HepG2 (cell line): ENCODE data around the gene DNAJC5. TPM values are rescaled to one million over a fixed set of nuclear protein-coding genes. Genes with fewer than 3 reads are reported as not detected.

ENCODE experiments used
- AGO2 ChIP-seq: fragments of 200-400 bp; formaldehyde crosslinking; optimal IDR thresholded peaks from 2 replicates; pipeline ENCODE3; 2017; ENCODE audit warnings: mild to moderate bottlenecking, low read depth, low read length, moderate library complexity
- AHR ChIP-seq: IDR thresholded peaks from 2 replicates; pipeline ENCODE4 v1.6.1; 2018; ENCODE audit warnings: missing genetic modification reagents, missing compliant biosample characterization
- CBFB ChIP-seq: sonication (generic); formaldehyde crosslinking; IDR thresholded peaks from 2 replicates; pipeline ENCODE4 v1.4.0; 2020; ENCODE audit warnings: missing genetic modification reagents
- DDIT3 ChIP-seq: sonication (generic); formaldehyde crosslinking; IDR thresholded peaks from 2 replicates; pipeline ENCODE4 v1.4.0; 2020; ENCODE audit warnings: mild to moderate bottlenecking, missing genetic modification reagents
- EZH2 ChIP-seq: conservative IDR thresholded peaks from 2 replicates; pipeline ENCODE4 v1.6.1; 2012; ENCODE audit warnings: mild to moderate bottlenecking, low read depth, low read length, moderate library complexity
- HIC2 ChIP-seq: sonication (generic); formaldehyde crosslinking; IDR thresholded peaks from 2 replicates; pipeline ENCODE4 v1.9.0; 2022; ENCODE audit warnings: low read depth, missing genetic modification reagents
- HMG20B ChIP-seq: conservative IDR thresholded peaks from 2 replicates; pipeline ENCODE4 v1.6.1; 2016; ENCODE audit warnings: missing genetic modification reagents, missing compliant biosample characterization
- HMGA1 ChIP-seq: sonication (generic); formaldehyde crosslinking; conservative IDR thresholded peaks from 2 replicates; pipeline ENCODE4 v1.4.0; 2020; ENCODE audit warnings: missing genetic modification reagents
- NKX3-1 ChIP-seq: sonication (generic); formaldehyde crosslinking; IDR thresholded peaks from 2 replicates; pipeline ENCODE4 v1.5.0; 2020; ENCODE audit warnings: missing genetic modification reagents
- NR2F2 ChIP-seq: IDR thresholded peaks from 2 replicates; pipeline ENCODE4 v1.6.1; 2012; ENCODE audit warnings: low read depth, inconsistent platforms, borderline replicate concordance
- RBM22 ChIP-seq: fragments of 200-400 bp; formaldehyde crosslinking; optimal IDR thresholded peaks from 2 replicates; pipeline ENCODE3; 2017; ENCODE audit warnings: mild to moderate bottlenecking, low read length, moderate library complexity
- SOX13 ChIP-seq, 3 experiments: fragments of 450-650 bp in 1 of 3; sonication (generic) in 1 of 3; formaldehyde crosslinking in 1 of 3; IDR thresholded peaks in 2 of 3; conservative IDR thresholded peaks in 1 of 3; 2 replicates each; pipeline versions ENCODE4 v1.5.0 to v1.6.1; 2016 to 2020; ENCODE audit warnings: antibody characterized with exemption in 1 of 3, mild to moderate bottlenecking in 1 of 3, missing compliant biosample characterization in 1 of 3, missing genetic modification reagents in 1 of 3, moderate library complexity in 1 of 3
- ZBTB33 ChIP-seq: sonication (generic); formaldehyde crosslinking; IDR thresholded peaks from 2 replicates; pipeline ENCODE4 v1.4.0; 2020; ENCODE audit warnings: missing genetic modification reagents
- ZNF510 ChIP-seq: sonication (generic); formaldehyde crosslinking; IDR thresholded peaks from 2 replicates; pipeline ENCODE4 v1.4.0; 2020; ENCODE audit warnings: low read depth, mild to moderate bottlenecking, missing genetic modification reagents
- ZNF557 ChIP-seq: sonication (generic); formaldehyde crosslinking; IDR thresholded peaks from 2 replicates; pipeline ENCODE4 v1.4.0; 2020; ENCODE audit warnings: missing genetic modification reagents
- ZNF563 ChIP-seq: sonication (generic); formaldehyde crosslinking; IDR thresholded peaks from 2 replicates; pipeline ENCODE4 v1.8.0; 2022; ENCODE audit warnings: mild to moderate bottlenecking, moderate library complexity, missing genetic modification reagents
- ZNF577 ChIP-seq: sonication (generic); formaldehyde crosslinking; IDR thresholded peaks from 2 replicates; pipeline ENCODE4 v1.4.0; 2020; ENCODE audit warnings: mild to moderate bottlenecking, low read depth, missing genetic modification reagents, borderline replicate concordance
- ZNF598 ChIP-seq: sonication (generic); formaldehyde crosslinking; IDR thresholded peaks from 2 replicates; pipeline ENCODE4 v1.5.1; 2020; ENCODE audit warnings: mild to moderate bottlenecking, missing genetic modification reagents, borderline replicate concordance
- ZNF616 ChIP-seq: sonication (generic); formaldehyde crosslinking; IDR thresholded peaks from 2 replicates; pipeline ENCODE4 v1.5.0; 2020; ENCODE audit warnings: low read depth, mild to moderate bottlenecking, missing genetic modification reagents
- ZNF724P ChIP-seq: sonication (generic); formaldehyde crosslinking; IDR thresholded peaks from 2 replicates; pipeline ENCODE4 v1.8.0; 2022; ENCODE audit warnings: missing genetic modification reagents, borderline replicate concordance
- polyA plus RNA-seq, 8 experiments: library from polyadenylated mRNA; depleted of rRNA in 3 of 8; stranded (reverse) in 7 of 8; unstranded in 1 of 8; fragments of >200 nt; fragmentation: Illumina TruSeq in 4 of 8; extraction: Trizol in 4 of 8; gene quantifications; 2 replicates each; pipeline versions ENCODE4 v1.2.1 to v1.2.3, GENCODE V29; 2011 to 2016; ENCODE audit warnings: low read depth in 4 of 8, missing spikeins in 1 of 8, mixed read lengths in 1 of 8; ENCODE audit not compliant: insufficient read depth in 1 of 8
- total RNA-seq, 5 experiments: library from RNA; depleted of rRNA; stranded (reverse); fragments of >200 nt; fragmentation: Illumina TruSeq; extraction: Trizol; gene quantifications; 2 replicates each; pipeline ENCODE4 v1.2.3, GENCODE V29; 2016; ENCODE audit warnings: low read depth in 1 of 5
- TF ChIP-seq, protein P1 (sequence below): sonication (generic); formaldehyde crosslinking; IDR thresholded peaks from 2 replicates; pipeline ENCODE4 v1.8.0; 2022; ENCODE audit warnings: missing genetic modification reagents, mild to moderate bottlenecking, inconsistent platforms, borderline replicate concordance

Gene DNAJC5
- total and polyA plus RNA-seq, 2 of the 13 experiments (the other 11 are each of a cell fraction or from before 2014, with no cell fraction given): 42.8 to 64.5 TPM

- TF ChIP-seq DDIT3 (CRISPR knock-in tag) (0 out of 2 replicates have a peak, but pooled peaks have one; percentile 24), EZH2 (no peak), AHR (peak; percentile 90), ZBTB33 (CRISPR knock-in tag) (peak; percentile 99), NKX3-1 (CRISPR knock-in tag) (peak; percentile 81), HIC2 (CRISPR knock-in tag) (peak; percentile 66), ZNF557 (0 out of 2 replicates have a peak, but pooled peaks have one; percentile 44), CBFB (CRISPR knock-in tag) (peak; percentile 80; the same call in 1 of the 2 replicates), SOX13 (IDR thresholded peaks at IDR 0.05) (no peak), SOX13 (CRISPR knock-in tag; conservative IDR thresholded peaks at IDR 0.05 in 1 of 2, IDR thresholded peaks at IDR 0.05 in 1 of 2) (no peak; a peak in 1 of 4 replicates), ZNF616 (CRISPR knock-in tag) (peak; percentile 76; the same call in 1 of the 2 replicates), HMGA1 (CRISPR knock-in tag) (no peak), AGO2 (peak; percentile 97), RBM22 (peak; percentile 85), ZNF510 (CRISPR knock-in tag) (peak; percentile 91; the same call in 1 of the 2 replicates), NR2F2 (peak; percentile 32; the same call in 1 of the 2 replicates), HMG20B (no peak; the same call in 1 of the 2 replicates), ZNF724P (peak; percentile 89), ZNF598 (no peak), ZNF577 (CRISPR knock-in tag) (0 out of 2 replicates have a peak, but pooled peaks have one; percentile 63), ZNF563 (peak; percentile 86)
- TF ChIP-seq, protein P1, sequence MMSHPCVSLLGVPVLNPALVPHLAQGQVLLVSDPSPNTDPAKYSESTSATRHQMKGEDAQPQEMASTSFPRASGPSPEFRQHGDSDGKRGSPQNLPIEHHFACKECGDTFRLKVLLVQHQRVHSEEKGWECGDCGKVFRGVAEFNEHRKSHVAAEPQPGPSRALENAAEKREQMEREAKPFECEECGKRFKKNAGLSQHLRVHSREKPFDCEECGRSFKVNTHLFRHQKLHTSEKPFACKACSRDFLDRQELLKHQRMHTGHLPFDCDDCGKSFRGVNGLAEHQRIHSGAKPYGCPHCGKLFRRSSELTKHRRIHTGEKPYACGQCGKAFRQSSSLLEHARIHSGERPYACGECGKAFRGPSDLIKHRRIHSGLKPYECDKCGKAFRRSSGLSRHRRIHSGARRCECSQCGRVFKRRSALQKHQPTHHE (CRISPR knock-in tag): 0 out of 2 replicates have a peak, but pooled peaks have one; percentile 49
Observed at GRCh38 chr20:63973636-63974401, 78.9 kb downstream of the DNAJC5 start (continued).
